Psoas muscle (tissue), 8 donors: Measurements from ENCODE around the gene SLC38A10. TPM values are rescaled to one million over a fixed set of nuclear protein-coding genes. Genes with fewer than 3 reads are reported as not detected.
"Not testable (repeated sequence)": the region's sequence is repeated elsewhere in the genome, so short reads cannot be mapped to it uniquely, and the experiment has no call there.

Experiments
- ATAC-seq, 4 donors: fragments of 200-7000 bp; cut with Tn5 transposase; one replicate each; pipeline ENCODE4 v1.9.1; 2020; ENCODE audit warnings: moderate library complexity in 3 of 4, mild to moderate bottlenecking in 2 of 4
- DNase-seq, 2 donors: peaks; one replicate each; pipeline ENCODE4 v3.0.0-alpha.2; 2020
- H3K27ac ChIP-seq: fragments of 200-600 bp; one replicate; pipeline ENCODE4 v1.8.0; 2022
- H3K27me3 ChIP-seq, 3 donors: fragments of 200-600 bp in 1 of 3; one replicate each; pipeline versions ENCODE4 v1.6.1 to v1.8.0; 2013 to 2022; ENCODE audit warnings: low read length in 2 of 3, mild to moderate bottlenecking in 2 of 3, moderate library complexity in 1 of 3; ENCODE audit not compliant: insufficient read depth in 3 of 3
- H3K36me3 ChIP-seq, 2 donors: fragments of 200-600 bp in 1 of 2; one replicate each; pipeline versions ENCODE4 v1.6.1 to v1.8.0; 2013 to 2022; ENCODE audit warnings: low read depth in 1 of 2, mild to moderate bottlenecking in 1 of 2, moderate library complexity in 1 of 2; ENCODE audit not compliant: insufficient read depth in 1 of 2
- H3K4me1 ChIP-seq: fragments of 200-600 bp; one replicate; pipeline ENCODE4 v1.8.0; 2022
- H3K4me3 ChIP-seq: fragments of 200-600 bp; one replicate; pipeline ENCODE4 v1.8.0; 2022; ENCODE audit warnings: mild to moderate bottlenecking
- H3K9me3 ChIP-seq: fragments of 200-600 bp; one replicate; pipeline ENCODE4 v1.8.0; 2022
- CTCF ChIP-seq: fragments of 200-600 bp; IDR thresholded peaks from one replicate; pipeline ENCODE4 v1.8.0; 2022; ENCODE audit warnings: antibody characterized with exemption
- WGBS, 3 donors: extraction: QIAGEN DNeasy Blood & Tissue Kit; methylation state at CpG; one replicate each; pipeline versions ENCODE4 v1.1.6 to v1.1.7; 2013; 5-methylcytosine and 5-hydroxymethylcytosine counted together
- intact Hi-C, 2 donors: fragments of 100-400 bp; cut with DNase I; formaldehyde crosslinking; loops; one replicate each; pipeline versions ENCODE4 v1.11.0 to v1.14.2; 2022
- polyA plus RNA-seq, 3 donors: library from polyadenylated mRNA; stranded (reverse); fragments of 200-250 nt; gene quantifications; one replicate each; pipeline ENCODE4 v1.2.3, GENCODE V29; 2013
- total RNA-seq, 4 donors: library from RNA; stranded (reverse); fragmentation: NEBNext Ultra II Directional in 2 of 4; extraction: Animal tissue kit (Norgen Biotek cat#: 25700) in 2 of 4; gene quantifications; one replicate each; pipeline versions ENCODE4 v1.2.1 to v1.2.4, GENCODE V29; 2021 to 2023
- donor health status: healthy with polysubstance abuse.
- donor health status: DM: no; HTN: no; CAD: no; lungs with moderate emphysema.
- donor health status: Bipolar disorder and iron deficiency.
- donor health status: healthy.
- donor health status: DM: yes; HTN: yes; CAD: no.
- donor health status: DM: no; HTN: no; CAD: no.
- donor health status: DM: no; HTN: no; CAD: no.
- donor health status: DM: yes; HTN: yes; CAD: no.

Gene SLC38A10
- total and polyA plus RNA-seq, 7 donors: 16.7 to 40.6 (median 19.8) TPM

GRCh38 chr17:81229666-81229920 is 65.5 kb downstream of the SLC38A10 start:
- no peak overlapping the region for H3K4me3 ChIP-seq
- no peak for TF ChIP-seq CTCF
- intact Hi-C loops: no loop called here
- WGBS, 3 donors: 80 to 89% (median 84%) methylated on average over 14 of the region's 14 CpGs
- no peak overlapping the region for H3K27ac ChIP-seq
- H3K4me1 ChIP-seq: no peaks in the 10 kb centered on the region
- H3K36me3 ChIP-seq: peaks cover 0 to 59% of the 10 kb centered on the region in 2 donors
- DNase-seq: no peak
- H3K9me3 ChIP-seq: no peaks in the 10 kb centered on the region
- H3K27me3 ChIP-seq: no peaks in the 10 kb centered on the region
- no peak for ATAC-seq

GRCh38 chr17:81228834-81229665 is 66.1 kb downstream of the SLC38A10 start:
- ATAC-seq (no peak), DNase-seq (no peak)
- no peak overlapping the region for H3K27ac ChIP-seq
- TF ChIP-seq CTCF: no peak
- no peak overlapping the region for H3K4me3 ChIP-seq
- intact Hi-C loops: no loop called here
- peaks cover 0 to 54% of the 10 kb centered on the region in 2 donors for H3K36me3 ChIP-seq
- no peaks in the 10 kb centered on the region for H3K27me3 ChIP-seq
- 71 to 75% (median 73%) methylated on average over 28 to 32 of the region's 32 CpGs for WGBS, 3 donors
- no peaks in the 10 kb centered on the region for H3K4me1 ChIP-seq
- no peaks in the 10 kb centered on the region for H3K9me3 ChIP-seq

GRCh38 chr17:81228420-81228819 is 66.7 kb downstream of the SLC38A10 start:
- intact Hi-C loops: no loop called here
- DNase-seq (no peak), ATAC-seq (no peak)
- H3K4me3 ChIP-seq: no peak overlapping the region
- no peak overlapping the region for H3K27ac ChIP-seq
- no peak for TF ChIP-seq CTCF
- peaks cover 0 to 49% of the 10 kb centered on the region in 2 donors for H3K36me3 ChIP-seq
- no peaks in the 10 kb centered on the region for H3K9me3 ChIP-seq
- no peaks in the 10 kb centered on the region for H3K27me3 ChIP-seq
- WGBS, 3 donors: 74 to 79% (median 77%) methylated on average over 9 of the region's 9 CpGs
- peaks cover 5% of the 10 kb centered on the region for H3K4me1 ChIP-seq

GRCh38 chr17:81227630-81228029 is 67.5 kb downstream of the SLC38A10 start:
- H3K36me3 ChIP-seq: peaks cover 0 to 43% of the 10 kb centered on the region in 2 donors
- H3K4me3 ChIP-seq, H3K4me1 ChIP-seq, H3K27ac ChIP-seq, intact Hi-C loops, ATAC-seq, DNase-seq, H3K27me3 ChIP-seq, H3K9me3 ChIP-seq: not testable (repeated sequence)
- WGBS, 3 donors: 68 to 80% (median 79%) methylated on average over 2 of the region's 2 CpGs

- Histone ChIP-seq H3K4me3 (peak overlapping the region; percentile 65), H3K4me1 (peaks cover 18% of the 10 kb centered on the region), H3K27me3 (no peaks in the 10 kb centered on the region), H3K9me3 (no peaks in the 10 kb centered on the region), H3K36me3 (peaks cover 0 to 13% of the 10 kb centered on the region in 2 donors), H3K27ac (no peak overlapping the region)
- 52 to 56% (median 55%) methylated on average over 11 of the region's 11 CpGs for WGBS, 3 donors
- ATAC-seq: no peak
- intact Hi-C loops: no loop called here
- no peak for DNase-seq
- TF ChIP-seq CTCF: no peak
Measured at GRCh38 chr17:81223762-81224130, 71.4 kb downstream of the SLC38A10 start.
